ENCODE measurements around the gene CROCC2.

Gene CROCC2

GRCh38 chr2:240873805-240874714, 32.1 kb upstream of the CROCC2 start:
- TF ChIP-seq CTCF (IDR thresholded peaks at IDR 0.05), result no peak

- no peak for TF ChIP-seq CTCF (IDR thresholded peaks at IDR 0.05)
These were observed 31.4 kb upstream of the CROCC2 start for GRCh38 chr2:240874715-240875227.

DNA sequence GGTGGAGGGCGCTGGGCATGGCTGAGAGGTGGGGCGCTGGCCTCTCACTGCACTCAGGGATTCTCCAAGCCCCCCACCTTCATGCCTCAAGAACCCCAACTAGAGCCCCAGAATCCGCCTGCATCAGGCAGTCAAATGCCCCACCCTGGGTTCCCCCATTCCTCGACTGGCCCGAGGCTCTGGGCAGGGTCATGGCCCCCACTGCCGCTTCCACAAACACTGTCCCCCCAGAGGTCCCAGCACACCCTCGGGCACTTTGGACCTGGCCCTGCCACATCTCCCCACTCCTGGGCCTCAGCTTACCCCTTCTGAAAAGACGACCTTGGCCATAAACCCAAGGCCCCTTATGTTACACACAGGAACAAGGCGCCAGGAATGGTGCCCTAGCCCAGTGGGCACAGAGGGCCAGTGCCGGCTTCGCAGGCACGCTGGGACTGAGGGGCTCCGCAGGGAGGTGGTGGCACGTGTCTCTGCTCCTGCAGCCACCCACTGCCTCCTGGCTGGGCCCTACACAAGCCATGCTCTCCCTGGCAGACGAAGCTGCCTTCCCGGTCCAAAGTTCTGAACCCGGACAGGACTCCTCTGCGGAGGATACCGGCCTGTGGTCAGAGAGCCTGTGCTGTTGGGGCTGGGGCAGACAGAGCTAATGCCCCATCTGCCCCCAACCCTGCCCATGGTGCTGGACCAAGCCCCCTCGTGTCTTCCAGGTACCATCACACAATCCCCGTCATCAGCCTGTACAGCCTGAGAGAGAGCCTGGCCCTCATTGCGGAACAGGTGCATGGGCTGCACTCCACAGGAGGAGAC, 30.7 kb upstream of the CROCC2 start:
- no peak for TF ChIP-seq CTCF (IDR thresholded peaks at IDR 0.05)

GRCh38 chr2:240876035-240876474, 30.1 kb upstream of the CROCC2 start:
- TF ChIP-seq CTCF (IDR thresholded peaks at IDR 0.05), result no peak

DNA sequence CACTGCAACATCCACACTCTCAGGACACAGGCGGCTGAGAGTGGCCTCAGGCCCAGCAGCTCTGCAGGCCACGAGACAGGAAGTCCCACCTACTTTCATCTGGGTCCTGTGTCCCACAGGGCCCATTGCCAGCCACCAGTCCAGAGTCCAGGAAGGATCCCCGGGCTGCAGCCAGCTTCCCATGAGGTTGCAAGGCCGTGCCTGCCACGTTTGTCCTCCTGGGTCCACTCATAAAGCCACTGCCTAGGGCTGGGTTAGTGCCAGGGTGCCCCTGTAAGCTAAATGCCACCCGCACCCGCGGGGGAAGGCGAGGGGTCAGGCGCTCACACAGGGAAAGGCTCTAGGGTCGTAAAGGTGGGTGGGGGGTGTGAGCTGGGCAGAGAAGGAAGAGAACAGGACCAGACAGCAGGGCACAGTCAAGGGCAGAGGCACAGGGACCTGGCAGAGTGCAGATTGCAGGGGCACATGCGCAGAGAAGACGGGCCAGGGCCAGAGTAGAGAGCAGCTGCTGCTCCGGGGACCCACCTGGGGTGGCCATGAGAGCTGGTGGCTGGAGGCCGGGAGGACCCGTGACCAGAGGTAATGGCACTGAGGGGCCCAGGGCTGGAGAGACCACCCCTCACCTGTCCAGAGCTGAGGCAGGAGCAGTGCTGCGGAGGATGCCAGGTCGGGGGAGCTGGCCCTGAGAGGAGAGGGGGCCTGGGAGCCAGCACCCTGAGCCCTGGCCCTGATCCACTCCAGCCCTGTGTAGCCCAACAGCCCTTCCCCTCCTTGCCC, 29.5 kb upstream of the CROCC2 start:
- no peak for TF ChIP-seq CTCF (IDR thresholded peaks at IDR 0.05)

DNA sequence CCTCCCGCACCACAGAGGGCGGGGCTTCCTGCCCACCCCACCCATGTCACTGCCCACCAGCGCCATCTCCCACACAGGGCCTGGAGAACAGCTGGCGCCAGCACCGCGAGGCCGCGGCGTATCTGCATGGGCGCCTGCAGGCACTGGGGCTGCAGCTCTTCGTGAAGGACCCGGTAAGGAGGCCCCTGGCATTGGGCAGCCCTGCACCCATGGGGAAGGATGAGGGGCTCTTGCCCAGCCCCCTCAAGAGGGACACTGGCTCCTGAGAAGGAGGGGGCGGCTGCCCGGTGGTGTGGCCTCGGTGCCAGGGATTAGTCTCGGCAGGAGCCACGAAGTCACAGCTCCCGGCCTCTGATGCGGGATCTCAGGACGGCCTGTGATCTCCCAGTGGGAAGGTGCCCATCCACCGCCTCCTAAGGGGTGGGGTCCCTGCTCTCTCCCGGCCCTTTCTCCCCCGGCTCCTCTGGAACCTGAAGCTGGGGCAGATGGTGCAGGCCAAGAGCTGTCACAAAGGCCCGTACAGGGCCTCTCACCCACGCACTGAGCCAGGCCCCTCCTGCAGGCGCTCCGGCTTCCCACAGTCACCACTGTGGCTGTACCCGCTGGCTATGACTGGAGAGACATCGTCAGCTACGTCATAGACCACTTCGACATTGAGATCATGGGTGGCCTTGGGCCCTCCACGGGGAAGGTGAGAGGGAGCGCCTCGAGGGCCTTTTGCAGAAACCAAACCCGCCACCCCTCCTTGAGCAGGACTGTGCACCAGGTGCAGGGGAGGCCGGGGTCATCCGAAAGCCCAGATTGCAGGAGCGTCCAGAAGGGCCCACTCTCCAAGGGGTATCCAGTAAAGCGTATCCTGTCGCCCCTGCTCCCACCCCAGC, 28.4 kb upstream of the CROCC2 start:
- TF ChIP-seq CTCF (IDR thresholded peaks at IDR 0.05), result no peak

Measured in LNCAP (cell line).